ENCODE data around the gene TSPAN12.

The TSPAN12 gene

GRCh38 chr7:120827371-120828118 lies 30.4 kb downstream of the TSPAN12 start:
- no peaks in the 10 kb centered on the region for H3K36me3 ChIP-seq (ENCODE audit: control insufficient read depth, insufficient read depth, low read length)
- H3K27me3 ChIP-seq (ENCODE audit: control insufficient read depth, insufficient read depth, low read length), result no peaks in the 10 kb centered on the region
- no peak overlapping the region for H3K4me3 ChIP-seq (ENCODE audit: low read length)
- no CpG with 5 or more reads among the region's 8 CpGs for WGBS (ENCODE audit: insufficient coverage, insufficient read length)
- no peaks in the 10 kb centered on the region for H3K9me3 ChIP-seq (ENCODE audit: control insufficient read depth, insufficient read depth, low read length)
- no peak for DNase-seq (ENCODE audit: low read depth, low spot score)
- H3K27ac ChIP-seq (ENCODE audit: low read length), result no peak overlapping the region
- H3K4me1 ChIP-seq (ENCODE audit: control insufficient read depth, insufficient read depth, low read length), result peaks cover 2% of the 10 kb centered on the region; the same call in 1 of the 2 replicates

GRCh38 chr7:120825576-120825975 lies 32.4 kb downstream of the TSPAN12 start:
- H3K36me3 ChIP-seq (ENCODE audit: control insufficient read depth, insufficient read depth, low read length), result no peaks in the 10 kb centered on the region
- no peaks in the 10 kb centered on the region for H3K9me3 ChIP-seq (ENCODE audit: control insufficient read depth, insufficient read depth, low read length)
- WGBS (ENCODE audit: insufficient coverage, insufficient read length), result no CpG with 5 or more reads among the region's 2 CpGs
- no peaks in the 10 kb centered on the region for H3K27me3 ChIP-seq (ENCODE audit: control insufficient read depth, insufficient read depth, low read length)
- no peaks in the 10 kb centered on the region for H3K4me1 ChIP-seq (ENCODE audit: control insufficient read depth, insufficient read depth, low read length)
- H3K4me3 ChIP-seq (ENCODE audit: low read length), result no peak overlapping the region
- no peak for DNase-seq (ENCODE audit: low read depth, low spot score)
- H3K27ac ChIP-seq (ENCODE audit: low read length), result no peak overlapping the region

GRCh38 chr7:120825152-120825551 lies 32.8 kb downstream of the TSPAN12 start:
- DNase-seq (ENCODE audit: low read depth, low spot score), result no peak
- Histone ChIP-seq H3K27me3 (ENCODE audit: control insufficient read depth, insufficient read depth, low read length) (no peaks in the 10 kb centered on the region), H3K36me3 (ENCODE audit: control insufficient read depth, insufficient read depth, low read length) (no peaks in the 10 kb centered on the region), H3K9me3 (ENCODE audit: control insufficient read depth, insufficient read depth, low read length) (no peaks in the 10 kb centered on the region), H3K27ac (ENCODE audit: low read length) (no peak overlapping the region), H3K4me1 (ENCODE audit: control insufficient read depth, insufficient read depth, low read length) (no peaks in the 10 kb centered on the region), H3K4me3 (ENCODE audit: low read length) (no peak overlapping the region)
- WGBS (ENCODE audit: insufficient coverage, insufficient read length), result no CpG with 5 or more reads among the region's 1 CpG

- Histone ChIP-seq H3K27ac (ENCODE audit: low read length) (no peak overlapping the region), H3K4me3 (ENCODE audit: low read length) (no peak overlapping the region), H3K4me1 (ENCODE audit: control insufficient read depth, insufficient read depth, low read length) (no peaks in the 10 kb centered on the region), H3K9me3 (ENCODE audit: control insufficient read depth, insufficient read depth, low read length) (no peaks in the 10 kb centered on the region), H3K36me3 (ENCODE audit: control insufficient read depth, insufficient read depth, low read length) (no peaks in the 10 kb centered on the region), H3K27me3 (ENCODE audit: control insufficient read depth, insufficient read depth, low read length) (no peaks in the 10 kb centered on the region)
- no peak for DNase-seq (ENCODE audit: low read depth, low spot score)
Measured at GRCh38 chr7:120819861-120820260, 38.1 kb downstream of the TSPAN12 start.

- H3K4me3 ChIP-seq (ENCODE audit: low read length), result no peak overlapping the region
- no peaks in the 10 kb centered on the region for H3K9me3 ChIP-seq (ENCODE audit: control insufficient read depth, insufficient read depth, low read length)
- H3K27me3 ChIP-seq (ENCODE audit: control insufficient read depth, insufficient read depth, low read length), result no peaks in the 10 kb centered on the region
- DNase-seq (ENCODE audit: low read depth, low spot score), result no peak
- WGBS (ENCODE audit: insufficient coverage, insufficient read length), result no CpG with 5 or more reads among the region's 2 CpGs
- no peaks in the 10 kb centered on the region for H3K4me1 ChIP-seq (ENCODE audit: control insufficient read depth, insufficient read depth, low read length)
- H3K36me3 ChIP-seq (ENCODE audit: control insufficient read depth, insufficient read depth, low read length), result no peaks in the 10 kb centered on the region
- H3K27ac ChIP-seq (ENCODE audit: low read length), result no peak overlapping the region
Measured at GRCh38 chr7:120817851-120818250, 40.1 kb downstream of the TSPAN12 start.

GRCh38 chr7:120814253-120814939 lies 43.5 kb downstream of the TSPAN12 start:
- Histone ChIP-seq H3K9me3 (ENCODE audit: control insufficient read depth, insufficient read depth, low read length) (no peaks in the 10 kb centered on the region), H3K27ac (ENCODE audit: low read length) (no peak overlapping the region), H3K27me3 (ENCODE audit: control insufficient read depth, insufficient read depth, low read length) (no peaks in the 10 kb centered on the region), H3K4me1 (ENCODE audit: control insufficient read depth, insufficient read depth, low read length) (no peaks in the 10 kb centered on the region), H3K36me3 (ENCODE audit: control insufficient read depth, insufficient read depth, low read length) (no peaks in the 10 kb centered on the region), H3K4me3 (ENCODE audit: low read length) (no peak overlapping the region)
- DNase-seq (ENCODE audit: low read depth, low spot score), result no peak
- no CpG with 5 or more reads among the region's 6 CpGs for WGBS (ENCODE audit: insufficient coverage, insufficient read length)

GRCh38 chr7:120813546-120814252 lies 44.2 kb downstream of the TSPAN12 start:
- no peaks in the 10 kb centered on the region for H3K4me1 ChIP-seq (ENCODE audit: control insufficient read depth, insufficient read depth, low read length)
- no peaks in the 10 kb centered on the region for H3K9me3 ChIP-seq (ENCODE audit: control insufficient read depth, insufficient read depth, low read length)
- no peaks in the 10 kb centered on the region for H3K36me3 ChIP-seq (ENCODE audit: control insufficient read depth, insufficient read depth, low read length)
- WGBS (ENCODE audit: insufficient coverage, insufficient read length), result no CpG with 5 or more reads among the region's 4 CpGs
- no peak overlapping the region for H3K4me3 ChIP-seq (ENCODE audit: low read length)
- no peak overlapping the region for H3K27ac ChIP-seq (ENCODE audit: low read length)
- H3K27me3 ChIP-seq (ENCODE audit: control insufficient read depth, insufficient read depth, low read length), result no peaks in the 10 kb centered on the region
- DNase-seq (ENCODE audit: low read depth, low spot score), result no peak

GRCh38 chr7:120813089-120813488 lies 44.9 kb downstream of the TSPAN12 start:
- Histone ChIP-seq H3K36me3 (ENCODE audit: control insufficient read depth, insufficient read depth, low read length) (no peaks in the 10 kb centered on the region), H3K9me3 (ENCODE audit: control insufficient read depth, insufficient read depth, low read length) (no peaks in the 10 kb centered on the region), H3K27ac (ENCODE audit: low read length) (no peak overlapping the region), H3K4me1 (ENCODE audit: control insufficient read depth, insufficient read depth, low read length) (no peaks in the 10 kb centered on the region), H3K27me3 (ENCODE audit: control insufficient read depth, insufficient read depth, low read length) (no peaks in the 10 kb centered on the region), H3K4me3 (ENCODE audit: low read length) (no peak overlapping the region)
- no peak for DNase-seq (ENCODE audit: low read depth, low spot score)

- Histone ChIP-seq H3K36me3 (ENCODE audit: control insufficient read depth, insufficient read depth, low read length) (no peaks in the 10 kb centered on the region), H3K27ac (ENCODE audit: low read length) (no peak overlapping the region), H3K27me3 (ENCODE audit: control insufficient read depth, insufficient read depth, low read length) (no peaks in the 10 kb centered on the region), H3K4me3 (ENCODE audit: low read length) (no peak overlapping the region), H3K4me1 (ENCODE audit: control insufficient read depth, insufficient read depth, low read length) (no peaks in the 10 kb centered on the region), H3K9me3 (ENCODE audit: control insufficient read depth, insufficient read depth, low read length) (no peaks in the 10 kb centered on the region)
- no CpG with 5 or more reads among the region's 3 CpGs for WGBS (ENCODE audit: insufficient coverage, insufficient read length)
- DNase-seq (ENCODE audit: low read depth, low spot score), result no peak
Measured at GRCh38 chr7:120809260-120809659, 48.7 kb downstream of the TSPAN12 start.

GRCh38 chr7:120807390-120807789 lies 50.6 kb downstream of the TSPAN12 start:
- no peak overlapping the region for H3K27ac ChIP-seq (ENCODE audit: low read length)
- WGBS (ENCODE audit: insufficient coverage, insufficient read length), result 100% methylated on average over 1 of the region's 2 CpGs
- no peak overlapping the region for H3K4me3 ChIP-seq (ENCODE audit: low read length)
- no peaks in the 10 kb centered on the region for H3K4me1 ChIP-seq (ENCODE audit: control insufficient read depth, insufficient read depth, low read length)
- no peak for DNase-seq (ENCODE audit: low read depth, low spot score)
- no peaks in the 10 kb centered on the region for H3K9me3 ChIP-seq (ENCODE audit: control insufficient read depth, insufficient read depth, low read length)
- no peaks in the 10 kb centered on the region for H3K36me3 ChIP-seq (ENCODE audit: control insufficient read depth, insufficient read depth, low read length)
- H3K27me3 ChIP-seq (ENCODE audit: control insufficient read depth, insufficient read depth, low read length), result no peaks in the 10 kb centered on the region

Measured in iPS DF 6.9 (cell line).